IPS-15b (cell line): ENCODE data around the gene SOCS6.
A peak's percentile ranks its signal among the peaks of the same experiment; 100 is the strongest.

Source experiments
- H3K27me3 ChIP-seq: one replicate; pipeline ENCODE4 v1.6.1; 2013; ENCODE audit warnings: low read length; ENCODE audit not compliant: control insufficient read depth, insufficient read depth
- H3K36me3 ChIP-seq: one replicate; pipeline ENCODE4 v1.6.1; 2013; ENCODE audit warnings: low read length; ENCODE audit not compliant: control insufficient read depth, insufficient read depth
- H3K4me1 ChIP-seq: one replicate; pipeline ENCODE4 v1.6.1; 2013; ENCODE audit warnings: mild to moderate bottlenecking, low read length; ENCODE audit not compliant: control insufficient read depth, insufficient read depth
- H3K4me3 ChIP-seq: one replicate; pipeline ENCODE4 v1.5.1; 2013; ENCODE audit warnings: low read depth, low read length
- H3K9ac ChIP-seq: one replicate; pipeline ENCODE4 v1.6.1; 2013; ENCODE audit warnings: low read depth, mild to moderate bottlenecking, low read length
- H3K9me3 ChIP-seq: one replicate; pipeline ENCODE4 v1.6.1; 2013; ENCODE audit warnings: mild to moderate bottlenecking, low read length; ENCODE audit not compliant: control insufficient read depth, insufficient read depth

The SOCS6 gene

GRCh38 chr18:70271742-70272141, 17.1 kb upstream of the SOCS6 start:
- Histone ChIP-seq H3K9ac (no peak overlapping the region), H3K4me3 (no peak overlapping the region), H3K9me3 (no peaks in the 10 kb centered on the region), H3K27me3 (no peaks in the 10 kb centered on the region), H3K36me3 (peaks cover 2% of the 10 kb centered on the region), H3K4me1 (no peaks in the 10 kb centered on the region)

GRCh38 chr18:70273021-70273420, 15.8 kb upstream of the SOCS6 start:
- Histone ChIP-seq H3K36me3 (peaks cover 2% of the 10 kb centered on the region), H3K4me1 (no peaks in the 10 kb centered on the region), H3K4me3 (no peak overlapping the region), H3K27me3 (no peaks in the 10 kb centered on the region), H3K9ac (no peak overlapping the region), H3K9me3 (no peaks in the 10 kb centered on the region)

GRCh38 chr18:70276416-70277191, 12.2 kb upstream of the SOCS6 start:
- Histone ChIP-seq H3K4me3 (no peak overlapping the region), H3K9me3 (no peaks in the 10 kb centered on the region), H3K9ac (no peak overlapping the region), H3K27me3 (no peaks in the 10 kb centered on the region), H3K36me3 (peaks cover 2% of the 10 kb centered on the region), H3K4me1 (no peaks in the 10 kb centered on the region)

- H3K9me3 ChIP-seq, result no peaks in the 10 kb centered on the region
- H3K27me3 ChIP-seq, result no peaks in the 10 kb centered on the region
- H3K36me3 ChIP-seq, result peaks cover 2% of the 10 kb centered on the region
- no peak overlapping the region for H3K4me3 ChIP-seq
- H3K9ac ChIP-seq, result no peak overlapping the region
- H3K4me1 ChIP-seq, result no peaks in the 10 kb centered on the region
Measured at GRCh38 chr18:70279470-70279869, 9.4 kb upstream of the SOCS6 start.

- Histone ChIP-seq H3K27me3 (no peaks in the 10 kb centered on the region), H3K9ac (no peak overlapping the region), H3K4me3 (no peak overlapping the region), H3K9me3 (no peaks in the 10 kb centered on the region), H3K4me1 (no peaks in the 10 kb centered on the region), H3K36me3 (no peaks in the 10 kb centered on the region)
Measured at GRCh38 chr18:70280007-70280925, 8.6 kb upstream of the SOCS6 start.

GRCh38 chr18:70284976-70285620, 3.7 kb upstream of the SOCS6 start:
- Histone ChIP-seq H3K36me3 (no peaks in the 10 kb centered on the region), H3K9ac (no peak overlapping the region), H3K27me3 (peaks cover 3% of the 10 kb centered on the region), H3K4me1 (no peaks in the 10 kb centered on the region), H3K9me3 (no peaks in the 10 kb centered on the region), H3K4me3 (no peak overlapping the region)

- peaks cover 5% of the 10 kb centered on the region for H3K4me1 ChIP-seq
- H3K9ac ChIP-seq, result no peak overlapping the region
- no peaks in the 10 kb centered on the region for H3K36me3 ChIP-seq
- H3K4me3 ChIP-seq, result no peak overlapping the region
- no peaks in the 10 kb centered on the region for H3K9me3 ChIP-seq
- H3K27me3 ChIP-seq, result peaks cover 3% of the 10 kb centered on the region
Measured at GRCh38 chr18:70287731-70288130, 1.1 kb upstream of the SOCS6 start.

- H3K36me3 ChIP-seq, result no peaks in the 10 kb centered on the region
- H3K27me3 ChIP-seq, result peaks cover 3% of the 10 kb centered on the region
- peaks cover 5% of the 10 kb centered on the region for H3K4me1 ChIP-seq
- peak overlapping the region; percentile 60 for H3K9ac ChIP-seq
- no peaks in the 10 kb centered on the region for H3K9me3 ChIP-seq
- H3K4me3 ChIP-seq, result peak overlapping the region; percentile 68
Measured at GRCh38 chr18:70288171-70288850, 534 bp upstream of the SOCS6 start.

- peak overlapping the region; percentile 62 for H3K9ac ChIP-seq
- peaks cover 8% of the 10 kb centered on the region for H3K4me1 ChIP-seq
- H3K27me3 ChIP-seq, result peaks cover 3% of the 10 kb centered on the region
Measured at GRCh38 chr18:70289351-70290312, 787 bp downstream of the SOCS6 start.

GRCh38 chr18:70290482-70291294, 1.8 kb downstream of the SOCS6 start:
- H3K36me3 ChIP-seq, result no peaks in the 10 kb centered on the region
- no peaks in the 10 kb centered on the region for H3K9me3 ChIP-seq
- peaks cover 8% of the 10 kb centered on the region for H3K4me1 ChIP-seq
- H3K9ac ChIP-seq, result no peak overlapping the region
- H3K27me3 ChIP-seq, result peaks cover 3% of the 10 kb centered on the region
- H3K4me3 ChIP-seq, result peak overlapping the region; percentile 73

More at GRCh38 chr18:70289351-70290312, 787 bp downstream of the SOCS6 start:
- Histone ChIP-seq H3K9me3 (no peaks in the 10 kb centered on the region), H3K4me3 (peak overlapping the region; percentile 73), H3K36me3 (no peaks in the 10 kb centered on the region)
